ENCODE results near the gene CDK14. TPM values are rescaled to one million over a fixed set of nuclear protein-coding genes. Genes with fewer than 3 reads are reported as not detected.
A peak's percentile ranks its signal among the peaks of the same experiment; 100 is the strongest.

CDK14 gene
- total and polyA plus RNA-seq, 2 of the 8 experiments (the other 6 are each of a cell fraction or from before 2014, with no cell fraction given), result 5.5 to 47.3 TPM

- Histone ChIP-seq H3K4me1 (replicated peaks in 1 of 4; ENCODE audit: control insufficient read depth in 3 of 4, insufficient read depth in 4 of 4, low read length in 3 of 4) (peaks cover 0 to 5% (median 0%) of the 10 kb centered on the region in 4 experiments; a peak in 1 of 7 replicates), H3K23ac (ENCODE audit: insufficient read length) (no peak overlapping the region), H4K8ac (ENCODE audit: extremely low read depth, insufficient read depth, low read length) (no peak overlapping the region), H3K4ac (replicated peaks; ENCODE audit: insufficient read length, low read depth, low read length) (no peak overlapping the region), H2BK120ac (replicated peaks; ENCODE audit: low read depth, low read length) (no peak overlapping the region), H4K91ac (replicated peaks; ENCODE audit: insufficient read length, low read length) (no peak overlapping the region), H3K79me1 (ENCODE audit: low read depth, low read length) (no peaks in the 10 kb centered on the region), H2BK5ac (ENCODE audit: low read depth, low read length) (no peak overlapping the region), H2AFZ (ENCODE audit: low read length) (no peak overlapping the region), H2BK20ac (ENCODE audit: low read length) (no peak overlapping the region), H2AK5ac (ENCODE audit: low read depth, low read length) (no peak overlapping the region), H3K79me2 (ENCODE audit: control insufficient read depth in 1 of 2, insufficient read depth in 2 of 2, low read length in 2 of 2) (no peaks in the 10 kb centered on the region), H3K56ac (replicated peaks; ENCODE audit: insufficient read length, low read depth, low read length) (no peak overlapping the region), H3K4me2 (ENCODE audit: insufficient read depth in 1 of 2, low read depth in 2 of 2, low read length in 2 of 2) (no peak overlapping the region; a peak in 1 of 4 replicates), H3K14ac (ENCODE audit: insufficient read length) (no peak overlapping the region), H3K36me3 (ENCODE audit: control insufficient read depth in 2 of 4, insufficient read depth in 4 of 4, low read length in 3 of 4) (0 out of 8 replicates have a peak, but pooled peaks cover 0 to 2% (median 0%) of the 10 kb centered on the region in 4 experiments), H3K18ac (ENCODE audit: extremely low read depth, low read length) (no peak overlapping the region), H2BK15ac (ENCODE audit: low read length) (no peak overlapping the region), H3K9ac (replicated peaks in 1 of 4; ENCODE audit: extremely low read depth in 1 of 4, low read depth in 3 of 4, low read length in 3 of 4) (no peak overlapping the region), H3K27ac (ENCODE audit: low read depth, low read length) (no peak overlapping the region), H2BK12ac (ENCODE audit: low read depth, low read length) (no peak overlapping the region), H3K23me2 (ENCODE audit: low read depth, low read length) (no peaks in the 10 kb centered on the region), H3K9me3 (ENCODE audit: insufficient read depth in 2 of 2, low read depth in 1 of 2, low read length in 1 of 2) (no peaks in the 10 kb centered on the region), H3K27me3 (replicated peaks in 1 of 4; ENCODE audit: control insufficient read depth in 3 of 4, extremely low read depth in 1 of 4, insufficient read depth in 3 of 4, low read length in 3 of 4) (no peaks in the 10 kb centered on the region), H4K5ac (ENCODE audit: insufficient read length, low read depth, low read length) (no peak overlapping the region), H3K4me3 (ENCODE audit: extremely low read depth in 1 of 4, insufficient read depth in 2 of 4, low read depth in 3 of 4, low read length in 4 of 4) (no peak overlapping the region), H4K20me1 (replicated peaks in 1 of 2; ENCODE audit: control insufficient read depth in 1 of 2, insufficient read depth in 2 of 2, low read length in 2 of 2) (no peaks in the 10 kb centered on the region)
- FAIRE-seq (no peak), DNase-seq (ENCODE audit: low read depth in 1 of 2, low spot score in 2 of 2) (no peak)
- WGBS, 2 experiments (ENCODE audit: extremely low coverage in 1 of 2, insufficient coverage in 1 of 2, insufficient read length in 1 of 2, insufficient replicate concordance in 2 of 2, low coverage in 1 of 2, low lambda C conversion rate in 2 of 2, missing lambda C conversion rate in 1 of 2), result 60% methylated on average over 2 of the region's 2 CpGs; no CpG with 5 or more reads in 1 of the 2 experiments
- TF ChIP-seq RAD21 (IDR thresholded peaks at IDR 0.05 in 1 of 2, conservative IDR thresholded peaks at IDR 0.05 in 1 of 2; ENCODE audit: low read depth in 2 of 2, low read length in 2 of 2) (peak in 1 of 2 experiments; percentile 4; a peak in 1 of 4 replicates), RXRA (IDR thresholded peaks at IDR 0.05; ENCODE audit: insufficient read depth, low read depth, low read length) (no peak), CHD2 (IDR thresholded peaks at IDR 0.05; ENCODE audit: low read length) (no peak)
- POLR2A ChIA-PET (ENCODE audit: partially characterized antibody), result interaction anchor here (1.2 kb wide), 1 partner anchor 108 kb away, joined by 3 read pairs; no protein-coding TSS in a partner anchor
- CTCF ChIA-PET (ENCODE audit: partially characterized antibody), result interaction anchor here (1.1 to 1.5 kb wide), 4 partner anchors 35 to 217 kb away, joined by 3 to 4 read pairs (median 3); no protein-coding TSS in a partner anchor
Measured at GRCh38 chr7:90817846-90818245, 221.7 kb downstream of the CDK14 start.
